Stimulated activated CD4-positive, alpha-beta T cell treated with anti-CD3 and anti-CD28 coated beads, Interleukin-4, amount 100 ng/mL, for 24 hours (primary cell): ENCODE measurements around the gene FBXL4.
"Not testable (repeated sequence)": the region's sequence is repeated elsewhere in the genome, so short reads cannot be mapped to it uniquely, and the experiment has no call there.

Source experiments
- DNase-seq: peaks from one replicate; pipeline ENCODE4 v3.0.0-alpha.2; 2020

FBXL4 gene

DNA sequence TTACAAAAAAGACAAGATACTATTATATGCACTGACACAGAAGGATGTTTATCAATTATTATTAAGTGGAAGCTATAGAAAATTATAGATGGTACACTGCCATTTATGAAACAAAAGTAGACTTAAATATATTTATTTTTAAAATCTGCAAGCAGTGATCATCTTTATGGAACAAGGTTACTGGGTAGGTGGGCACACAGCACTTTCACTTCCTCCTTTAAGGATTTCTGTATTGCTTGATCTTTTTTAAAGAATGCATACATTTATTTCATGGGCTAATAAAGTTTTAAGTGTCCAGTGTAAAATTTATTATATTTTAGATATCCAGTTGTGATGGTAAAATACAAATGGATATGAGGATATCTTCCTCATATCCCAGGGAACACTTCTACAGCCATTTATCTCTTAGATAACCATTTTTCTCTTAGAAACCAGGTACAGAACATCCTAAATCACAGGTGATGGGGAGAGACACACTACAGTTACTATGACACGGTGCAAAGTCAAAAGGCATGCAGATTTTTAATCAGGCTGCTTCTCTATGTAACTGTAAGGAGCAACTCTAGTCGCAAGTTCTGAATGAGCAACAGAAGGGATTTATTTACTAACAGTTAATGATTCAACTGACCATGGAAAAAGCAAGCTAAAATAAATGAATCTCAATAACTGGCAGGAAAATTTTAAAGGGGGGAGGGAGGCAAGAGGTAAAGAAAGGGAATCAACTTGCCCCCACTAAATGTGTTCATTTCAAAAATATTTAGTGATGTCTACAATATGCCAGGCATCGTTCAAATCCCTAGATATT lies 2.2 kb downstream of the FBXL4 start:
- no peak for DNase-seq

DNA sequence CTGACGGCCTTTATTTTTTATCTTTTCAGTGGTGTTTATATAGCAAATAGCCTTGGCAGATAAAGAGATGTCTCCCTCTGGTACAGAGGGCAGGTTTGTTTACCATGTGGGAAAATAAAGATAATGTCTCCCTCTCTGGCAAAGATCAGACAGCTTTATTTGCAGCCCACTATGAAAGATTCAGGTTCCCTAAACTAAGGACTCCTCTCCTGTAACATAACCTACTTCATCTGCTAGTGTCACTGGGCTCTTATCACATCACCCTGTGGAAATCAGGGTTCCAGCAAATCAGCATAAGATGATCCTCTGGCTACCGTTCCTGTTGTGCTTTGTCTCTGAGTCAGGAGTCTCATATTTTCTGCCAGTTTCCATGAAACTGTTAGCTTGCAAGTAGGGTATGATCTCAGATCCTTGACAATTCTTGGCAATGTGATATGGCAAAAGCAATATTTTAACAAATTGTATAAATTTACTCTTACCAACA lies 3.1 kb downstream of the FBXL4 start:
- no peak for DNase-seq

DNA sequence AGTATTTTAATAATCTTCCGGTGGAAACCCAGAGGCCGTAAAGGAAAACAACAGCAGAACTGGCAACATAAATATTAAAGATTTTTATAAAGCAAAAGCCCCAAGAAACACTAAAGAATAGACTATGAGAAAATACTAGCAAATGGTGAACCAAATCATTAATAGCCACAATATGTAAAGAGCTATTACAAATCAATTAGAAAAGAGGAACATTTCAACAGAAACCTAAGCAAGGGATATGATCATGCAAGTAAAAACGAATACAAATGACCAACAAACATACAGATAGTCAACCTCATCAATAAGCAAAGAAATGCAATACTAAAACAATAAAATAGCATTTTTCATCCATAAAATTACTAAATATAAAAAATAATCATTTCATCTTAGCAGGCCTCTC lies 3.6 kb downstream of the FBXL4 start:
- DNase-seq: no peak

DNA sequence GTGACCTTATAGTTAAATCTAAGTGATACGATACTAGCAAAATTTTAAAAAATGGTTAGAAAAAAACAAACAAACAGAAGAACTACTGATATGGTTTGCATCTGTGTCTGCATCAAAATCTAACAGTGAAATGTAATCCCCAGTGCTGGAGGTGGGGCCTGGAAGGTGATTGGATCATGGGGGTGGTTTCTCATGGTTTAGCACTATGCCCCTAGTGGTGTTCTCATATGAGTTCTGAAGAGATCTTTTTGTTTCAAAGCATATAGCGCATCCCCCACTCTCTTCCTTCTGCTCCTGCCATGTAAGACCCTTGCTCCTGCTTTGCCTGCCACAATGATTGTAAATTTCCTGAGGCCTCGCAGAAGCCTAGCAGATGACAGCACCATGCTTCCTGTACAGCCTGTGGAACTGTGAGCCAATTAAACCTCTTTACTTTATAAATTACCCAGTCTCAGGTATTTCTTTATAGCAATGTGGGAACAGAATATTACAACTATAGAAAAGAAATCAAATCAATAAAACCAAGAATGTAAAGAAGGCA lies 5.4 kb downstream of the FBXL4 start:
- DNase-seq: no peak

DNA sequence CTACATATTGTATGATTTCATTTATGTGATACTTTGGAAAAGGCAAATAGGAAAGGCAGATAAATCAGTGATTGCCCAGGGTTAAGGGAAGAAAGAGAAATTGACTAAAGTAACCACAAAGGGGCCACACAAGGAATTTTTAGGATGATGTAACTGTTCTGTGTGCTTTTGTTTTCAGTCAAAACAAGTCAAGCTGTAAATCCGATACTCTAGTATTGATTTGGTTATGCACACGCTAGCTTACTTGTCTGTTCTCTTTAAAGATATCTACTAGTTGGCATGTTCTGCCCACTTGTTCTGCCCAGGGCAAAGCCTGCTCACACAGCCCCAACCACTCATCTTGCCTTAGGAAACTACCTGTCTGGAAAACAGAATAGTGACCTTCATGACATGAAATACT lies 6.4 kb downstream of the FBXL4 start:
- no peak for DNase-seq

DNA sequence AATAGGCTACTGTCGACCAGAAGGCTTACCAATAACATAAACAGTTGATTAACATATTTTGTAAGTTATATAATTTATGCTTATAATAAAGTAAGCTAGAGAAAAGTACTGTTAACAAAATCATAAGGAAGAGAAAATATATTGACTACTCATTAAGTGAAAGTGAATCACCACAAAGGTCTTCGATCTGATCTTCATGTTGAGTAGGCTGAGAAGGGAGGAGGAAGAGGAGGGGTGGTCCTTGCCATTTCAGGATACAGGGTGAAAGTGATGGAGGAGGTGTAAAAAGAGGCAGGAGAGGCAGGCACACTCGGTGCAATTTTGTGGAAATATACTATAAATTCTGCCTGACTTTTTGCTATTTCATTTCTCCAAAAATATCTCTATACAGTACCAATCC lies 10.4 kb downstream of the FBXL4 start:
- DNase-seq: no peak

DNA sequence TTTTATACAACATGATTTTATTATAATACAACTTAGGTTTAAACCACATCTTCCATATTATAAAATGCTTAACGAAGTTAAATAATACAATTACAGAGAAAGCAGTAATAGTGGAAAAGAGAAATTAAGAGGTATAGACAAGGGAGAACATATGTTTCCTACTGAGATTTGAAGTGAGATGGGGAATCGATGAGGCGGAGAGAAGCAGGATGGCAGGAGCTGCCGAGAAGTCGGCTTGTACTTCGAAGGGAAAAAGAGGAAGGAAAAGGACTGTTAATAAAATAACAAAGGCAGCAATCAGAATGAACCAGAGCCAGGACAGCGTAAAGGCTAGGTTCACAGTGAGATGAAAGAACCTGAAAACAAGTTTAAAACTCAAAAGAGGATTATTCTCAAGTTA lies 15.4 kb downstream of the FBXL4 start:
- DNase-seq: no peak

DNA sequence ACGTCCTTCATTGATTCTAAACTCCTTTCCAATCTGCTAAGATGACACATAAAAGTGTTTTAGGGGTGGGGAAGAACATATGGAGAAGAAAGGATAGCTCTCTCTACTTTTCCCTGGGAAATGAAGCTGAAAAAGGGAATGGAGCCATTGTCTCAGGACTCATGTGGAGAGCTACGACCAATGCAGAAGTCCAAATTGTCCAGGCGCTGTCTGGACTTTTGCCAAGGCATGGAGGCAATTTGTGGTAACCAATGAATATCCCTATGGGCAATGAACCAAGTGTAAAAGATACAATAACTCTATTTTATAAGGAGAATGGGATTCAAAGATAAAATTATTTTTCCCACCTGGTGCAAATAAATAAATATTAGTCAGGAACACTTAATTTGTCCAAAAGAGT lies 16.1 kb downstream of the FBXL4 start:
- DNase-seq: no peak

DNA sequence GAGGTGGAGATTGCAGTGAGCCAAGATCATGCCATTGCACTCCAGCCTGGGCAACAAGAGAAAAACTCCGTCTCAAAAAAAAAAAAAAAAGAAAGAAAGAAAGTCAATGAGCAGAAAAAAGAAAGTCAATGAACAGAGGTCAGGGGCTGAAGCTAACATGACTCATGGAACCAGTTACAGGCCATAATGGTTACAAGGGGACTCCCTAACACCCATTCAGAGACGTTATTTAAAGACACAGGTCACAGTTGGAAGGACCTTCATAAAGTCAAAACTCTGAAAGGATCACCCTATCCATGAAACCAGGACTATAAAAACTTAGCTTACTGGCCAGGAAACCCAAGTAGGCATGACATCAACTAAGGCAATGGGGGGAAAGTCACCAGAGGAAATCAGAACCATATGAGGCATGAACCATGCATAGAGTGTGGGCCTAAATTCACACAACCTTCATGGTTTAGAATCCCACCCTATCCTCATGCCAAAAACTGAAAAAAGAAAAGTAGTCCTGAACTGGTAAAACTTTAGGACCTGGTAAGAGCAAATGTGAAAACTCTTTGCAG lies 18.2 kb downstream of the FBXL4 start:
- DNase-seq: no peak

DNA sequence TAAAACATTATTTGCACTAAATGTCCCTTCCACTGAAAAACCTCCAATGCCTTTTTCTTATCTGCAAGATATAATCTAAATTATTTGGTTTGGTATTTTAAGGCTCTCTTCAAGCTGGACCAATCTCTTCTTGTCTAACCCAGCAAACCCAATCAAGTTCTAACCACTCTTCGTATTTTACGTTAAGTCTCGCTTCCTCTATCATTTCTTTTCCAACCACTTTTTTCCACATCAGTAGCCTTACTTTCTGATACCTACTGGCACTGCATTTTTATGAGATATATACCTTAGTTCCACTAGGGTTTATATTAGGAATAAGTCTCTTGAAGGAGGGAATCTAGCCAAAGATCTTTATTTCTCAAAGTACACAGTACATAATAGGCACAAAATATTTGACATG lies 19.1 kb downstream of the FBXL4 start:
- no peak for DNase-seq

DNA sequence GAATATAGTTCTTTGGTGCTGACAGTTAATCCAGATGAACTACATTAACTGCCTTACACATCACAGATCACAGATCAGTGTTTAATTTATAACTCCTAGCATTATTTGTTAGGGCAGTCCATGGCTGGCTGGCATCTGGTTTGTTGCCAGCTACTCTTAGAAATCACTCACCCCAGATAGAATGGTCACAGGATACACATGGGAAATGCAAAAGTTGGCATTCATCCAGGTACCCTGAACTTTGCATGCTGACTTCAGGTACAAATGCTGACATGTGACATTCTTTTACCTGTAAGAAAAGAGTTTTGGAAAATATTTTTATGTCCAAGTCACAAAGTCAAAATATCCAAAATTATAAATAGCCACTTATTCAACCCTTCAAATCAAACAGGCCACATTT lies 20.2 kb downstream of the FBXL4 start:
- no peak for DNase-seq

DNA sequence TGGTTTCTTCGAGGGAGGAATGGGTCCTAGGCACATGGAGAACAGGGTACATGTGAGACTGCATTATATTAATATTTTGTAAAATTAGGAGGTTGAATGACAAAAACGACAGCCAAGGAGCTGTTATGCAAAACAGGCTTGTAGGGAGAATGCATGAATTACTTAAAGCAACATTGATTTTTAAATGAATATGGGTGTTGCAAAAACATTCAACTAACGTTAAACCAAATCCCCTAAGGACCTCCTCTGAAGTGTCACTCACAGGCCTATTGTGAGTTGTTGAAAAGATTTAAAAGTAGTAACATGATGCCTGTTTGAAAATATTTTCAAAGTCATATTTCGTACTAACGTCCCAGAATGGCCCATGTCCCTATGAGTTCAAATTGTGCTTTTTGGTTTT lies 21.9 kb downstream of the FBXL4 start:
- DNase-seq: no peak

DNA sequence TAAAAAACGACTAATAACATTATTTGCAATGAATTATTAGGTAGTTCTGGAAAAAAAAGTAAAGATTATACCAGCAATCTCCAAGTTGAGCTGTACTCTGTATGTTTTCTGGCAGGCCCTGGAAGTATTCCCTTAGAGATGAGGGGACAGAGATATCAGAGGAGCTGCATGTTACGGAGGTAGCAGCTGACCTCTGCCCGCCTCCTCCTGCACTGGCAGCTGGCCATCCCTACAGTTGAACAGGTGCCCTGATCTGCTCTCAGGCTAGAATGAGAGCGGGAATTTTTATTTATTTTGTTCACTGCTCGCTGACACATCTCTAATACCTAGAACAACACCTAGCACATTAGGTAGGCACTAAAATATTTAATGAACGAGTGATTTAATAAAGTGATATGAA lies 23.1 kb downstream of the FBXL4 start:
- DNase-seq: no peak

DNA sequence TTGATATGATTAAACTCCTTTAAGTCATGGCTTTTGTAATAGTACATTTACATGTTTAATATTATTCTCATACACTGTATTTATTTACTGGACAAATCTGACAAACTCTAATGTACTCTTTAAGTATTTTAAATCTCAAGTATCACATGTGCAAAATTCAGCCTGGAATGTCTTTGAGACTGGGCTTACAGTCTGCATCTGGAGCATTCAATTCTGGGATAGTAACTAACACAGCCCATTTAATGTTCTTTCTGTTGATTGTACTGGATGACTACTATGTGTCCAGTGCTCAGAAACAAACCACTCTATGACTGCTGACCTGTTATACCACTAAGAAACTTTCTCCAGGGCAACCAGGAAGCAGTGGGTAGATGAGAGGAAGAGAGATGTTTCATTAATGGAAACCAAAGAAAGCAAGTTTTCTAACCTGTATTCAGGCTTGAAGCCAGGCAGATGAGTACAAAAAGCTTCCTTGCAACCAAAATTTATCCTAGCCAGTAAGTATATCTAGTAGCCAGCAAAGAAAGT lies 26.8 kb downstream of the FBXL4 start:
- DNase-seq: no peak

DNA sequence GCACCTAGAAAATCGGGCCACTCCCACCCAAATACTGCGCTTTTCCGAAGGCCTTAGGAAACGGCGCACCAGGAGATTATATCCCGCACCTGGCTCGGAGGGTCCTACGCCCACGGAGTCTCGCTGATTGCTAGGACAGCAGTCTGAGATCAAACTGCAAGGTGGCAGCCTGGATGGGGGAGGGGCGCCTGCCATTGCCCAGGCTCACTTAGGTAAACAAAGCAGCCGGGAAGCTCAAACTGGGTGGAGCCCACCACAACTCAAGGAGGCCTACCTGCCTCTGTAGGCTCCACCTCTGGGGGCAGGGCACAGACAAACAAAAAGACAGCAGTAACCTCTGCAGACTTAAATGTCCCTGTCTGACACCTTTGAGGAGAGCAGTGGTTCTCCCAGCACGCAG lies 36.8 kb downstream of the FBXL4 start:
- DNase-seq: not testable (repeated sequence)

DNA sequence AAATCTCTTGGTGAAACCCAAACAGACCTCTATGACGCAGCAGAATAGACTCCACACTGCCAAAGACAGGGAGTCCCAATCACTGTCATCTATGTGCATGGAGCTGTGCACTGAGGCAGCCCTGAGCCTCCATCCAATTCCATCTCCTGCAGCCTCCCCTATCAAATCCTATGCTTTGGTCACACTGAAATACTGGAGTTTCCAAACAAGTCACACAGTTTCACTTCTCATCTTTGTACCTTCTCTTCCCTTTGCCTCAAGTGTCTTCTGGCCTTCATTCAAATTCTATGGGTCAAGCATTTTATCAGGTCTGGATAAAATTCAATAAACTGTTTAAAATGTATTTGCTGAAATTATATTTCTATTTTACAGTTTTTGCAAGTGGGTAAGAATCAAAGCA lies 38.5 kb downstream of the FBXL4 start:
- no peak for DNase-seq

DNA sequence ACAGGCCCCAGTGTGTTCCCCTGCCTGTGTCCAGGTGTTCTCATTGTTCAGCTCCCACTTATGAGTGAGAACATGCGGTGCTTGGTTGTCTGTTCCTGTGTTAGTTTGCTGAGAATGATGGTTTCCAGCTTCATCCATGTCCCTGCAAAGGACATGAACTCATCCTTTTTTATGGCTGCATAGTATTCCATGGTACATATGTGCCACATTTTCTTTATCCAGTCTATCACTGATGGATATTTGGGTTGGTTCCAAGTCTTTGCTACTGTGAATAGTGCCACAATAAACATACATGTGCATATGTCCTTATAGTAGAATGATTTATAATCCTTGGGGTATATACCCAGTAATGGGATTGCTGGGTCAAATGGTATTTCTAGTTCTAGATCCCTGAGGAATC lies 41.4 kb downstream of the FBXL4 start:
- not testable (repeated sequence) for DNase-seq

DNA sequence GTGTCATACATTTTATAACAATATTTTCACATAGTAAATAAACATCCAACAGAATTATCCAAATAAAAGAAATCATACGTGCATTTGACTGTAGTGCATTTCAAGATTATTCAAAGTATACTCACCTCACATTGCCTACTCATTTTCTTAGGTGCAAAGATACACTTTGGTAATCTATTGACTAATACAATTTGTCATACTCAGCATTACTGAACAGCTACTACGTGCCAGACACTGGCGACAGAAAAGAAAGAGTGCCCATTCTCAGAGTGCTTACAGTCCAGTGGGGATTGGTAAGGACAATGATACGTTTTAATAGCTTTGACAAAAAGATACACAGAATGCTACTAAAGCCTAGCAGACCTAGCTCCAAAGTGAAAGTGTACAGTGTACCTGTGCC lies 42.0 kb downstream of the FBXL4 start:
- no peak for DNase-seq

DNA sequence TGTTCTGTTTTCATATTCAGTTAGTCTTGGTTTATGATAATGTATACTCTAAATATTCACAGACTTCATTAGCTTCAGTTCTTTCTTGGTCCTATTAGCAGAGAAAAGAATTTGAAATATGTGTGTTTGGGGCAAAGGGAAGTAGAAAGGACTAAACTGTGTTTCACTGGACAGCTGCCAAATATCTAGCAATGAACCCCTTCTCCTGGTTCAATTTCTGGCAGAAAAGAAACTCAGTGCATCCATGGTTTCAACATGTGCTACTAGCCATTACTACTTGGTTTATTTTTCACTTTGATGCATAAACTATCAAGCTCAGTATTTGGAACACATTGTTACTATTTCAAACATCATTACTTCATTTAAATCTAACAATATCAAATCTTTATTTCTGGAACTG lies 43.6 kb downstream of the FBXL4 start:
- no peak for DNase-seq

DNA sequence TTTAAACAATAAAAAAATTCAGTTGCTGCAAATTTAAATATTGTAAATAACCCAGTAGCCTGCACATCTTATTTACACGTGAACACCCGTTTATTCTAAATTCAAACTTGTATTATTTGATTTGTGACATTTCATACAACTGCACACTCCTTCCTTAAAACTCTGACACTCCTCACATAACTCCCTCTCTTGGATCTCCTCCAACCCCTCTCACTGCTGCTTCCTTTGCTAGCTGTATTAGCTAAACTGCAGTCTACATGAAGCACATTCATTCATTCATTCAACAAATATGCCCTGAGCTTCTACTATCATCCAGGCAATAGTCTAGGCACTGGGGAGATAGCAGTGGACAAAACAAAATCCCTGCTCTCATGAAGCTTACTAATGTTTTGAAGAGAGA lies 47.0 kb downstream of the FBXL4 start:
- DNase-seq: no peak

DNA sequence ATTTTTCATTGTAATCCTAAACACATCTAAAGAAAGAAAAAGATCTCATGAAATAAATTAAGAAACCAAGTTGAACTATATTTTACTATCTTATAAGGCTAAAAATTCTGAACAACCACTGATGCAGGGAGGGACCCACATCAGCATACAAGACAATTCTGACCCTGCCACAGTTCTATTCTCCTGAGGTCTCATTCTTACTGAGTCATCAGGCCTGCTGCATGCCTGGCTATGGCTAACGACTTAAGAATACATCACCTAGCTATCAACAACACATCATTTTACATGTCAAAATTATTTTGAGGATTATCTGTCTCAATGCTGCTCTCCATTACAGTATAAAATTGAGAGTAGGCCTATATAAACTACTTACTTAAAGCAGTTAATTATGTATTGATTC lies 52.9 kb downstream of the FBXL4 start:
- DNase-seq: no peak

DNA sequence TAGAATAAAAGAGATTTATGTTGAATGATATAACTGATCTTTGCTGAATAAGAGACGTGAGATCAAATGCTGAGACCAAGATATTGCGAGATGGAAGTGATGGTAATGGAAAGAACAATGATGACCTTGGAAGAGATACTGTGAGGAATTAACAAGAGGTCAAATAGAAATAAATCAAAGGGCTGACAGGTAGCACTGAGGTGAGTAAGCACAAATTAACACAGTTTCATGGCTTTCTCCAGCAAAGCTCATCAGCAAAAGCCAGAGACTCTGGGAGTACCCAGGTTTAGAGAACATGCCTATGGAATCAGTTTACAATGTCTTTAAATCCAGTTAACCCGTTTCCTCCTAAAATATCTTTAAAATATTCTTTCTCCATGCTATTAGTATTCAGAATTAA lies 60.1 kb downstream of the FBXL4 start:
- DNase-seq: no peak

DNA sequence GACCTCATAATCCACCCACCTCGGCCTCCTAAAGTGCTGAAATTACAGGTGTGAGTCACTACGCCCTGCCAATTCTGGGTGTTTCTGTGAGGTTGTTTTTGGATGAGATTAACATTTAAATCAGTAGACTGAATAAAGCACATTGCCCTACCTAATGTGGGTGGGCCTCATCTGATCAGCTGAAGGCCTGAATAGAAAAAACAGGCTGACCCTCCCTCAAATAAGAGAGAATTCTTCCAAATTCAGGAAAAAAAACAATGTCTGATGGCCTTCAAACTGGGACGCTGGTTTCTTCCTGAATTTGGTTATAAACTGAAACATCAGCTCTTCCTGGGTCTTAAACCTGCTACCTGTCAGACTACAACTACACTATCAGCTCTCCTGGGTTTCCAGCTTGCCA lies 62.4 kb downstream of the FBXL4 start:
- DNase-seq: no peak

DNA sequence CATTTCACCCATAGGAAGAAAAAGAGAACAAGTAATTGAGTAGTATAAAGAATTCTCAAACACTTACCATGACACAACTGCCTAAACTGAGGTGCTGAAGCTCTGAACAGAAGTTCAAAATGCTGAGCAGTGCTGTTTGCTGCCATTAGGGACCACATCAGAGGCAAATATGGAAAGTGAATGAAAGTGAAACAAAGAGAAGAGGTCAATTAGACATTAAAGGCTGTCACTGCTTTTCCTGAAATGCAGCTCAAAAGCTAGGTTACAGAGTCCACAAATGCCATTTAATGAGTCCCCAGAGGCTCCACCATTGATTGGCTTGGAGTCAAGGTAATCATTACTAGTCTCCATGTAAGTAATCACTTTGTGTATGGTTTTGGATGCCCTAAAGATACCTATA lies 67.3 kb downstream of the FBXL4 start:
- DNase-seq: no peak
